ENCODE results near the gene TMEM45B.
"Not testable (repeated sequence)": the region's sequence is repeated elsewhere in the genome, so short reads cannot be mapped to it uniquely, and the experiment has no call there.

DNA sequence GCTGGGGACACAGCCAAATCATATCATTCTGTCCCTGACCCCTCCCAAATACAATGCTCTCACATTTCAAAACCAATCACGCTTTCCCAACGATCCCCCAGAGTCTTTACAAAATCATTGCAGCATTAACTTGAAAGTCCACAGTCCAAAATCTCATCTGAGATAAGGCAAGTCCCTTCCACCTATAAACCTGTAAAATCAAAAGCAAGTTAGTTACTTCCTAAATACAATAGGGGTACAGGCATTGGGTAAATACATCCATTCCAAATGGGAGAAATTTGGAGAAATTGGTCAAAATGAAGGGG is 29.6 kb upstream of the TMEM45B start:
- TF ChIP-seq POLR2A (IDR thresholded peaks at IDR 0.05): not testable (repeated sequence)
- TF ChIP-seq, protein P1, sequence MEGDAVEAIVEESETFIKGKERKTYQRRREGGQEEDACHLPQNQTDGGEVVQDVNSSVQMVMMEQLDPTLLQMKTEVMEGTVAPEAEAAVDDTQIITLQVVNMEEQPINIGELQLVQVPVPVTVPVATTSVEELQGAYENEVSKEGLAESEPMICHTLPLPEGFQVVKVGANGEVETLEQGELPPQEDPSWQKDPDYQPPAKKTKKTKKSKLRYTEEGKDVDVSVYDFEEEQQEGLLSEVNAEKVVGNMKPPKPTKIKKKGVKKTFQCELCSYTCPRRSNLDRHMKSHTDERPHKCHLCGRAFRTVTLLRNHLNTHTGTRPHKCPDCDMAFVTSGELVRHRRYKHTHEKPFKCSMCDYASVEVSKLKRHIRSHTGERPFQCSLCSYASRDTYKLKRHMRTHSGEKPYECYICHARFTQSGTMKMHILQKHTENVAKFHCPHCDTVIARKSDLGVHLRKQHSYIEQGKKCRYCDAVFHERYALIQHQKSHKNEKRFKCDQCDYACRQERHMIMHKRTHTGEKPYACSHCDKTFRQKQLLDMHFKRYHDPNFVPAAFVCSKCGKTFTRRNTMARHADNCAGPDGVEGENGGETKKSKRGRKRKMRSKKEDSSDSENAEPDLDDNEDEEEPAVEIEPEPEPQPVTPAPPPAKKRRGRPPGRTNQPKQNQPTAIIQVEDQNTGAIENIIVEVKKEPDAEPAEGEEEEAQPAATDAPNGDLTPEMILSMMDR (IDR thresholded peaks at IDR 0.05): not testable (repeated sequence)
